AG04449 (cell line): ENCODE results near the gene AP2A2.

ENCODE experiments used
- CTCF ChIA-PET: fragments of 350-600 bp; formaldehyde crosslinking; extraction: SDS; loops from one replicate; lab custom pipeline; 2021; ENCODE audit warnings: antibody characterized with exemption; lab: Yijun Ruan, JAX
- POLR2A ChIA-PET: fragments of 400-600, 350-600 bp; formaldehyde crosslinking; extraction: SDS; loops from one replicate; lab custom pipeline; 2020; ENCODE audit warnings: antibody characterized with exemption, inconsistent platforms; lab: Yijun Ruan, JAX
- DNase-seq: peaks from one replicate; pipeline ENCODE4 v3.0.0-alpha.2; 2010; ENCODE audit warnings: low read depth, low spot score
- H3K4me3 ChIP-seq: 2 replicates; pipeline ENCODE4 v1.5.1; 2011; ENCODE audit warnings: low read depth, mild to moderate bottlenecking, control low read depth, low read length
- CTCF ChIP-seq: IDR thresholded peaks from one replicate; pipeline ENCODE4 v1.5.1; 2011; ENCODE audit warnings: mild to moderate bottlenecking, moderate library complexity, low read length, control low read depth, inconsistent platforms; ENCODE audit not compliant: insufficient read depth; ENCODE audit errors: missing control alignments

AP2A2 gene

GRCh38 chr11:914747-915501, 10.7 kb upstream of the AP2A2 start:
- TF ChIP-seq CTCF = no peak
- POLR2A ChIA-PET = no interaction called here
- CTCF ChIA-PET = interaction anchor here (3.1 kb wide), 1 partner anchor 10 kb away, joined by 12 read pairs; the partner anchor contains the start of gene AP2A2
- H3K4me3 ChIP-seq = no peak overlapping the region
- no peak for DNase-seq

- TF ChIP-seq CTCF = no peak
- no peak overlapping the region for H3K4me3 ChIP-seq
- no peak for DNase-seq
- ChIA-PET POLR2A (no interaction called here), CTCF (interaction anchor here (3.1 kb wide), 1 partner anchor 8 kb away, joined by 12 read pairs; the partner anchor contains the start of gene AP2A2)
Observed at GRCh38 chr11:917426-917825, 8.2 kb upstream of the AP2A2 start.

DNA sequence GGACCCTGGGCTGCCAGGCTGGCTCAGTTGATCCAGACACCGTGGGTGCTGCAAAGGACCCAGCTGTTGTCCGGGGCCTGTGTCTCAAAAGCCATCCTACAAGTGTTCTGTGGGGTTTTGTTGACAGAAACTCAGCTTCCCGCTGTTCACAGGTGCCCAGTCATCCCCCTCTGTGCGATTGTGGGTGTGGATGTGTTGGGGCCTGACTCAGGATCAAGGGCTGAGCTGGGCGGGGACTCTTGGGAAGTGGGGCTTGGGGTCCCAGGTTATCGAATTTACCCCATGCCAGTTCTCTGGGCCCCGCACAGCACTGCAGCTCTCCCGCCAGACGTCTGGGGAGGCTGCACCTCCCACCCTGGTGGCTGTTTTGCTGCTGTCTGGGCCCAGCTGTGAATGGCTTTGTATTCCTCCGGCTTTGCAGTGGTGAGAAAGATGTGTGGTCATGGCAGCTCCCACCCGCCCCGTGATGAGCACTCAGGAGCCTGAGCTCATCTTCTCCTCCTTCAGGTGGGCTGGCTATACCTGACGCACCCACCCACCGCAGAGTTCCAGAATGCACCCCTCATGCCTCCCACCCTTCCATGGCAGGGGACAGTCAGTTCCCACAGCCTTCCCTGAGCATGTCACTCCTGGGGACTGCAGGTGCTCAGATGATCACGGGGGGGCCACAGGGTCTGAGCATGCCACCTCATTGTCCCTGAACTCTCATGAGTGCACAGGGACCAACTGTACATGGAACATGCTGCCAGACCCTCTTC, 3.6 kb upstream of the AP2A2 start:
- ChIA-PET POLR2A (no interaction called here), CTCF (interaction anchor here (0.5 to 3.5 kb wide), 5 partner anchors 11 to 593 kb away, joined by 3 to 15 read pairs (median 3); partner anchors contain the start of gene CHID1)
- no peak for DNase-seq
- H3K4me3 ChIP-seq = no peak overlapping the region
- TF ChIP-seq CTCF = no peak

DNA sequence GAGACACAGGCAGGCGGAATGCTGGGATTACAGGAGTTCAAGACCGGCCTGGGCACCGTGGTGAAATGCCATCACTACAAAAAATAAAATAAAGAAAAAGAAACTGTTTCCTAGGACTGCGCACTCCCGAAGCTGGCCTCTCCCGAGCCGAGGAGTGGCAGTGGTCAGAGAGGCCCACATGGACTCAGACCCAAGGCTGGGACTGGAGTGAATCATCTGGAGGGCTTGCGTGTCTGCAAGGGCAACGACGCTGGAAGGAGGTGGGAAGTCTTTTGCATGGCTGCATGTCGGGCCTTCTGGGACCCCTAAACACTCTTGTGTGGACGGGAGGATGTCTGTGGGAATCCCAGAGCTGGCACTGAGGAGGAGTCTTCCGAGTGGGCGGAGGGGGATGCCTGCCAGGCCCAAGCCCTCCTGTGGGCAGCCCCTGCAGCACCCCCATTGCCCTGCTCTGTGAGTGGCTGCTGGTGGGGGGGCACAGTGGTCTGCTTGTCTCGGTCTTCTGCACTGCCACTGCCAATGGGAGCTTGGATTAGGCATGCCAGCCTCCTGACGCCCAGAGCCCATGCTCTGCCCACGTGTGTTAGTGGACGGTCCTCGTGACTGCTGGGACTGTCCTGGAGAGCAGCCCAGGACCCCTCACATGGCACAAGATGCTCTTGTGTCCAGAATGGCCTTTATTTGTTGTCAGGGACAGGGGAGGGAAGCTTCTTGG, 1.8 kb upstream of the AP2A2 start:
- CTCF ChIA-PET = interaction anchor here (1.1 to 4.5 kb wide), 16 partner anchors 8 to 127 kb away, joined by 3 to 38 read pairs (median 7); partner anchors contain the start of gene CHID1
- DNase-seq = no peak
- no peak for TF ChIP-seq CTCF
- POLR2A ChIA-PET = no interaction called here
- no peak overlapping the region for H3K4me3 ChIP-seq

DNA sequence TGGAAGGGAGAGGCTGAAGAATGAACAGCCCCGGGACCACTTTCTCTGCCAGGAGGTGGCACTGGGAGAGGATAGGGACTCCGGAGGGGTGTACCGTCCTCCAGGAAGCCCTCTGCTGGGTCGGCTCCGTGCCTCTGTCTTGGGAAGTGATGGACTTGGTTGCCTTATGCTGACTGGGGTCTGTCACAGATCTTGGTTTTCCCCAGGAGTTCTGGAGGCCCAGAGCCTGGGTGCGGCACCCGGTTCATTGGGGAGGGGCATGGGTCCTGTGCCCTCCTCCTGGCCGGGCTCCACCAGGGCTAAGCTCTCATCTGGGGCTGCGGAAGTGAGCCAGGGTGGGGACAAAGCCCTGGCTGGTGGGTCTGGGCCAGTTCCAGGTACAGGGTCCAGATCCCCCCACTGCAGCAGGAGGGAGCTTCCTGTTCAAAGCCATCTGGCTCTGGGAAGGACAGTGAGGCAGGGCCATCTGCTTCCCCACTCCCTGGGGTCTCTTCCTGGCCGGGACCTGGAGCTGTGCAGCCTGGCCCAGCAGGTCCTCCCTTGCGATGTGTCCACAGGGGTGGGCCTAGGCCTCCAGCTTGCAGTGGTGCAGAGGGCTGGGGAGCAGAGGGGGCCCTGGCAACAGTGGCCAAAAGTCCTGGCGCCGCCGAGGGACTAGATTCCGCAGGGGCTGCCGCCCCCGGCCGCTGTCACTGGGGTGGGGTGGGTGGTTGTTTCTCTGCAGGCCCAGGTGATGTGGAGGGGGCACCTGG, 1.1 kb upstream of the AP2A2 start:
- CTCF ChIA-PET = interaction anchor here (0.6 to 4.5 kb wide), 26 partner anchors 9 to 126 kb away, joined by 3 to 38 read pairs (median 5); partner anchors contain the start of gene CHID1
- H3K4me3 ChIP-seq = no peak overlapping the region
- DNase-seq = no peak
- TF ChIP-seq CTCF = no peak
- POLR2A ChIA-PET = interaction anchor here (1.3 kb wide), 1 partner anchor 80 kb away, joined by 4 read pairs; no protein-coding TSS in a partner anchor
